Measurements from ENCODE around the gene AVPR1A.

Gene AVPR1A

DNA sequence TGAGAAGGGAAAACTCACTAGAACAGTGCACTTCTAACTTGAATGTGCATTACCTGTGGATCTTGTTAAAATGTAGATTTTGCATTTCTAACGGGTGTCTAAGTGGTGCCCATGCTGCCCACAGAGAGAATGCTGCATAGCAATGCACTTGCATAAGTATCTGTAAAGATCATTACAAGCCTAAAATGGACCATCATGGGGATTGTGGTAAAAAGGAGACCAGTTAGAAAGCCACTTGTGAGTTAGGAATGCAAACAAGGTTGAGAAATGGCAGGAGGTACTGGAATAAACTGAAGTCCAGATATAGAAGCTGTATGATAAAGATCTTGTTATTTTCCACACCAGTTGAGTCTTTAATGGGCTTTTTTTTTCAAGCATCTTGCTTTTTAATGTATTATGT is 18.8 kb downstream of the AVPR1A start:
- TF ChIP-seq, protein P1, sequence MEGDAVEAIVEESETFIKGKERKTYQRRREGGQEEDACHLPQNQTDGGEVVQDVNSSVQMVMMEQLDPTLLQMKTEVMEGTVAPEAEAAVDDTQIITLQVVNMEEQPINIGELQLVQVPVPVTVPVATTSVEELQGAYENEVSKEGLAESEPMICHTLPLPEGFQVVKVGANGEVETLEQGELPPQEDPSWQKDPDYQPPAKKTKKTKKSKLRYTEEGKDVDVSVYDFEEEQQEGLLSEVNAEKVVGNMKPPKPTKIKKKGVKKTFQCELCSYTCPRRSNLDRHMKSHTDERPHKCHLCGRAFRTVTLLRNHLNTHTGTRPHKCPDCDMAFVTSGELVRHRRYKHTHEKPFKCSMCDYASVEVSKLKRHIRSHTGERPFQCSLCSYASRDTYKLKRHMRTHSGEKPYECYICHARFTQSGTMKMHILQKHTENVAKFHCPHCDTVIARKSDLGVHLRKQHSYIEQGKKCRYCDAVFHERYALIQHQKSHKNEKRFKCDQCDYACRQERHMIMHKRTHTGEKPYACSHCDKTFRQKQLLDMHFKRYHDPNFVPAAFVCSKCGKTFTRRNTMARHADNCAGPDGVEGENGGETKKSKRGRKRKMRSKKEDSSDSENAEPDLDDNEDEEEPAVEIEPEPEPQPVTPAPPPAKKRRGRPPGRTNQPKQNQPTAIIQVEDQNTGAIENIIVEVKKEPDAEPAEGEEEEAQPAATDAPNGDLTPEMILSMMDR (conservative IDR thresholded peaks at IDR 0.05) = no peak
- H3K27ac ChIP-seq = no peak overlapping the region

DNA sequence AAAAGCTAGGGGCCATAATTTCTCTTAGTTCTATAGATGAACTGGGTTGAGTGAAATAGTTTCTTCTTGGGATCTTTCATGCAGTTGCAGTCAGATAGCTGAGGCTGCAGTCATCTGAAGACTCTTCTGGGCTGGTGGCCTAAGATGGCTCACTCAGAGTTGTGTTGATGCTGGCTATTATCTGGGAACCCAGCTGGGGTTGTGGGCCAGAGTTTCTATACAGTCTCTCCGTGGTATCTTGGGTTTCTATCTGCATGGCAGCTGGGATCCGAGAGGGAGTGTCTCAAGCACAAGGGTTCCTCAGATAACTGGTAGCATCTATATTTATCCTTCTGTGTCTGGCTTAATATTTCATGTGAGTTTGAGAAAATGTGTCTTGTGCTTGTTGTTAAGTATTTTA is 21.1 kb downstream of the AVPR1A start:
- TF ChIP-seq, protein P1 (conservative IDR thresholded peaks at IDR 0.05) = no peak

DNA sequence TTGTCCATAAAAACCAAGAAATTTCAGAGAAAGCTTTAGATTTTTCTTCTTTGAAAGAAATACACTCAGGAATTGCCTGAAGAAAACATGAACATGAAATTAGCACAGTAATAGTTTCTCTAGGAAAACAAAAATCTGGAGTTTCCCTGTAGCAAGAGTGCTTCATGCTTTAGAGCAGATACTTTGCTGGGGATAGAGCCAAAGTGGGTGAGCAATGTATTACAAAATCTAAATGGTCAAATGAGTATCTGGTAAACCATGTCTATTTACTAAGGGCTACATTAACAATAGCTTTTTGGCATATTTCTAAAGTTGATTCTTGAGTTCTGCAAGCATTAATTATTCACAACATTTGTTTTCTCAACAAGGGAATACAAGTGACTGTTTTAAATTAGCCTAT is 26.2 kb downstream of the AVPR1A start:
- TF ChIP-seq, protein P1 (conservative IDR thresholded peaks at IDR 0.05) = no peak
- H3K27ac ChIP-seq = no peak overlapping the region

More for the DNA sequence above, 21.1 kb downstream of the AVPR1A start:
- no peak overlapping the region for H3K27ac ChIP-seq

DNA sequence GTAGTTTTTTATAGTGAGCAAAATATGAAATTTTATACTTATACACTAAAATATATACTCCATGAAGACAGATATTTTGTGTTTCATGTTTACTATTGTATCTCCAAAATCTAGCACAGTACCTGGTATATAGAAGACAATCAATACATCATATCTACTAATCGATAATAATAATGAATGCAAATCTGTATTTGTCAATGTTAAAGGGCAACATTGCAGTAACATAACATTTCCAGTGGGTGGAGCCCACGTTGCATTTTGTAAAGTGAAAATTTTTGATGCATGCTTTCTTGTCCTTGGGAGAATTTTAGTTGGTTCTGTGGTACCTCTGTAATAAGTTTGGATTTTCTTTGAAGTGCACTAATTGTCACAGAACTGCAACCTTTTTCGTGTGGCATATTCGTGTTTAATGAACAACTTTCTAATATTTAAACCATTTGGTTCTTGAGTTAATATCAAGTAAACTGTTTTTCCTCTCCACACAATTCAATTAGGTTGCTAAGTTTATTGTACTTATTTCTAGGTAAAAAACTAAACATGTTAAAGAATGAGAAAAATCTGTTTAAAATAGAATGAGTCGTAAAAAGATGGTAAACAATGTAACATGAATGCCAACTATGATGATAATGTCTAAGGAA is 47.4 kb downstream of the AVPR1A start:
- TF ChIP-seq, protein P1 (conservative IDR thresholded peaks at IDR 0.05) = peak; percentile 94
- H3K27ac ChIP-seq = no peak overlapping the region

DNA sequence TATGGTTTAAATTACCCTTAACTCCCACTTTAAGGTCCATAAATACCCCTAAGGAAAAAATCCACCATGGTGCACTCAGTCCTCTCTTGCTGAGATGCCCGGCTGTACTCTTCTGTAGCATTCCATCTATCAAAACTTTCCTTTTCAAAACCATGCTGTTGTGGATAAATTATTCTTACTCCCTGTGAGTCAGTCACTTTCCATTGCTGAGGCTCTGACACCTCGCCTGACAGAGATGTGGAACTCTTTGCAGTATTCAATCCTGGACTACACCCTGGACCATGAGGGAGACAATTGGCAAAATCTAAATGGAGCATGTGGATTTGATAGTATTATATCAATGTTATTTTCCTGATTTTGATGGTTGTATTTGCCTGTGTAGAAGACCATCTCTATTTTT is 49.1 kb downstream of the AVPR1A start:
- TF ChIP-seq, protein P1 (conservative IDR thresholded peaks at IDR 0.05) = no peak
- H3K27ac ChIP-seq = no peak overlapping the region

DNA sequence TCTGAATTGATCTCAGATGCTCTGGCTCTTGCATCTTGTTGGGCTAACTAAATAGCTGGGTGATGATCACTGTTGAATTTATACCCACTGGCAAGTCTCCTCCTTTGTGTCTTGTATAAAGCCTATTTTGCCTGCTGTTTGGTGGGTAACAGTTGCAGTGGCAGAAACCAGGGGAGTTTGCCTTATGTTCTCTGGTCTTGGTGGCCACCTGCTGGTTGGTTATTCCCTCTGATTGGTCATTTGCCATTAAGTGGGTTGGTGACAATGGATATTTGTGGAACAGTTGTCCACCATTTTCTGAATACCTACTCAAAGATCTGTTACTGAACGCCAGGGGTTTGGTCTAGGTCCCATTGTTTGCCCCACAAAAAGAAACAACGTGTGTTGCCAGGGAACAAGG is 52.1 kb downstream of the AVPR1A start:
- TF ChIP-seq, protein P1 (conservative IDR thresholded peaks at IDR 0.05) = peak; percentile 58
- H3K27ac ChIP-seq = no peak overlapping the region

DNA sequence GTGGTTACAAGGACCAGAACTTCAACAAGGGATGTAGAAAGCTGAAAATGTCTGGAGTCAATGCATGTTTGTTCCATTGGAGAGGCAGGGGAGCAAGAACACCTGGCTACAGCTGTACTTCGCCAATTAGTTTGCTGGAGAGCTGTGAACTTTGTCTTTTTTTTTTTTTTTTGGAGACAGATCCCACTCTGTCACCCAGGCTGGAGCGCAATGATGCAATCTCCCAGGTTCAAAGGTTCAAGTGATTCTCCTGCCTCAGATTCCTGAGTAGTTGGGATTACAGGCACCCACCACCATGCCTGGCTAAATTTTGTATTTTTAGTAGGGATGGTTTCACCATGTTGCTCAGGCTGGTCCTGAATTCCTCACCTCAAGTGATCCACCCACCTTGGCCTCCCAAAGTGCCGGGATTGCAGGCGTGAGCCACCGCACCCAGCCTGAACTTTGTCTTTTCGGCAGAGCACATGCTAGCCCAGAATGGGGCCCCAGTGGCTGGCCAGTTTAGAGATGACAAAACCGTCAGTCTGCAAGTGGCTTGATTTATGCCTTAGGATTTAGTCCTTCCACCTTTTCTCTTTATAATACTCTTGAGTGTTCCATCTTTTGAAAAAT is 55.5 kb downstream of the AVPR1A start:
- H3K27ac ChIP-seq = no peak overlapping the region
- TF ChIP-seq, protein P1 (conservative IDR thresholded peaks at IDR 0.05) = no peak
